GM19452 (cell line): Measurements from ENCODE around the gene SUN2.

ENCODE experiments used
- ATAC-seq: cut with Tn5 transposase; IDR thresholded peaks from one replicate; pipeline ENCODE4 v1.9.1; 2021; ENCODE audit not compliant: unreplicated experiment

Gene SUN2

DNA sequence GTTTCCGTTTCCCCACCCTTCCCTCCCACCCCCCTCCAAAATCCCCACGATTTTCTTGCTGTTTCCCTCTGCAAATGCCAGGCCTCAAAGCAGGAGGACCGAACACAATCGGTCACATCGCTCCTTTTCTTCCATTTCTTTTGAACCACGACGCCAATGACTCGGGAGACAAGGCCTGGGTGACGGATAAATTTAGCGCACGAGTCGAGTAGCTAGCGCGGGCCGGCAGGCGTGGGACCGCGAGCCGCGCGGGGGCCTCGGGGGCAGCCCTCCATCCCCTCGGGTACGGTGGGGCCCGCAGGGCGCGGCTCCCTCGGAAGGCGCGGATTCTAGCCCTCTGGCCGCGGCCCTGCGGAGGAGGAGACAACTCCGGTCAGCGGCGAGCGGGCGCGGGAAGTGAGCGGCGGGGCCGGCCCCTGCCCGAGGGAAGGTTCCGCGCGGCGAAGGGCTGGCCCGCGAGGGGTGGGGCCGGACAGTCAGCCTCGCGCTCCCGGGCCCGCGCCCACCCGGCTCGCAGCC is 55.5 kb downstream of the SUN2 start:
- peak; percentile 8 for ATAC-seq

DNA sequence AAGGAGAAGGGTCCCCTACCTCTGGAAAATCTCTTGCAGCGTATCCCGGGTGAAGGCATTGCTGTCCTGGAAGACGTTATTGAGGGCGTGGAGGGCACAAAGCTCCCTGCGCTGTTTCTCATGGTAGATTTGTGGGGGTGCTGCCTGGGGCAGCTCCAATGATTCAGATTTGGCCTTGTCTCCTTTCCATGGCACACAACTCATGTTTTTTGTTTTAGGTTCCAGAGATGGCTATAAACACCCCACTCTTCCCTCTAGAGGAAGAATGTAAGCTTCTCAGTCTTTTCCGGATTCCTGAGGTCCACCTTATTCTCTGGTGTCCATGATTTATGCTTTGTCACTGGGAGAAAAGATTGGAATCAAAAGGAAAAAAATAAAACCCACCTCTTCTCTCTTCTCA is 56.0 kb downstream of the SUN2 start:
- no peak for ATAC-seq

DNA sequence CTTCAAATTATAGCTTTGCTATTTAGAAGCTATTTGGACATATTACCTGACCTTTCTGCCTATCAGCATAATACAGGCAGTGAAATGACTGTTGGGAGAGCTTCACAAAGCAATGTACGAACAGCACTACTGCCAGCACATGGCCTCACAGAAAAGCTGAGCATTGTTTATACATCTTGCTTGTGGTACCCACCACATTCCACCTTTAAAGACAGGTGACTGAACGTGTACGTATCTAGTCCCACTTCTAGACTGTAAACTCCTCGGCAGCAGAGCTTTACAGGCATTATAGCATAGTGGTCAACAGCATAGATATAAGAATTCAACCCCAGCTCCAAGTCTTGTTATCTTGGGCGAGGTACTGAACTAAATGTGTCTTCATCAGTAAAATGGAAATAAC is 56.7 kb downstream of the SUN2 start:
- ATAC-seq: no peak

DNA sequence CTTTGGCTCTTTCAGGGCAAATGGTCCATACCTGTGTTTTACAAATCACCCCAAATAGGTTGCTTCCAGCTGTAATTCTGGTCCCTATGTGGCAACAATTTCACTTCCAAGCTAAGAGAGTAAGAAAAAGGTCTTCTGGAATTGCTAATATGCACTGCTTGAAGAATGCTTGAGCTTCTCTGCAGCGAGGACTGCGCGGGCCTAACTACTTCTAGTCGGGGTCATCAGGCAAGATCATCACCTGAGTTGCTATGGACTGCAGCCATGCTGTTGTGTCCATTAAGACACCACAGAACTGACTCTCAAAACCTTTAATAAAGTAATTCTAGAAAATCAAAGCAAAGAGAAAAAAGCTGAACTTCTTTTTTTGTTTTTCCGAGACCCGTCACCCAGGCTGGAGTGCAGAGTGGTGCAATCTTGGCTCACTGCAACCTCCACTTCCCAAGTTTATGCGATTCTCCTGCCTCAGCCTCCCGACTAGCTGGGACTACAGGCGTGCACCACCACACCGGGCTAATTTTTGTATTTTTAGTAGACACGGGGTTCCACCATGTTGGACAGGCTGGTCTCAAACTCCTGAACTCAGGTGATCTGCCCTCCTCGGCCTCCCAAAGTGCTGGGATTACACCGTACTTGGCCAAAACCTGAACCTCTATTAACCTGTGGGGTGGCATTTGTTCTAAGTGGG is 57.2 kb downstream of the SUN2 start:
- no peak for ATAC-seq

DNA sequence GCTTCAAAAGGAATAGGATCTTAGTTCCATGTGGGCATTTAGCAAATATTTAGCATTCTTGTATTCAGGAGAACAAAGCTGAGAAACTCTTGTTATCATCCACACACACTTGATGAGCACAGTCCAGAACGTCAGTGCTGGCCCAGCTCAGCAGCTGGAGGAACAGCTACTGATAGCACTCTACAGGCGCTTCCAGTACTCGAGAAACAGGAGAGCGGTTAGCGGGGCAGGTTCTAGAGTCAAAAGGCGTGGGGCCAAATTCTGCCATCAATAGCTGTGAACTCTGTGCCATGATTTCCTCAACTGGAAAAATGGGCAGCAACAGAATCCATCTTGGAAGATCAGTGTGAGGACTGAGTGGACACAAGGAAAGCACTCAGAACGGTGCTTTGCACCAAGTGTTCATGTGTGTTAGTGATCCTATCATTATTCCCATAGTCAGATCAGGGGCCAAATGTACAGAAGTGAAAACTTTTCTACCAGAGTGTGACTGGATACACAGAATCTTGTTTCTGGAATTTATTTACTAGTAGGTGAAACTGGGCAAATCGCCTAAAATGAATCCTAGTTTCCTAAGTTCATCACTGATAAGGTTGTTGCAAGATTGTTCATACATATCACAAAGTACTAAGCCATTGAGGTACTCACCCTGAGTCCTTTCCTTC is 58.2 kb downstream of the SUN2 start:
- no peak for ATAC-seq

DNA sequence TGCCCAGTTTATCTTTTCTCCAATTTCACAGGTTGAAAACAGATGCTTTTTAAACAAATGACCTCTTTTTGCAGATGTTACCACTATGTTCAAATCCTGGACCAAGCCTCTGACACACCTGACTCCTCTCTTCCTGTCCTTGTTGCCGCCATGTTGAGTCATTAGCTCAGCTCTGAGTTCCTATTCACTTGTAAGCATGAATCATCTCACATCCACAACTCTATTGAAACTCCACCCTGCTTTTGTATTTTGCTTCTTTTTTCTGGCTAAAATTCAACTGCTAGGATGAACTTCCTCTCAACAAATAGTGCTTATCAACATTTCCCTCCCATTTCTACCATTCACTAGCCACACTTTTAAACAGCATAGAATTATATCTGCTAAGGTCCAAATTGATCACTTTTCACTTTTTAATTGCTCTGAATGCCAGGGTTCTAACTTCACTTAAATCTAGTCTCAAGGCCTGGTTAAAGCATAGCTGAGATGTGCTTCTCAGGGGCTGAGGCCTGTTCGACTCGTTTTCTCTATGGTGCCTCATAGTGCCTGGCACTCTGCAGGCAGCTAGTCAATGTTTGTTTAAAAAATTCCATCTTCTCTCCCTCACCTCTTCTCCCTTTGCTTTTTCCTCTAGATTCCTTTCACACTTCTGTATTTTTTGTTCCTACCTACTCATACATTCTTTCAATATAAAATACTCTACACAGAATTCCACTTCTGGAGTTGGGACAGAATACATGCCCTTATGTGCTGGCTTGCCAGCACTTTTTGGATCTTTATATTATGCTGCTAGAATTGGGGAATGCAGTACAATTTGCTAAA is 59.0 kb downstream of the SUN2 start:
- no peak for ATAC-seq

DNA sequence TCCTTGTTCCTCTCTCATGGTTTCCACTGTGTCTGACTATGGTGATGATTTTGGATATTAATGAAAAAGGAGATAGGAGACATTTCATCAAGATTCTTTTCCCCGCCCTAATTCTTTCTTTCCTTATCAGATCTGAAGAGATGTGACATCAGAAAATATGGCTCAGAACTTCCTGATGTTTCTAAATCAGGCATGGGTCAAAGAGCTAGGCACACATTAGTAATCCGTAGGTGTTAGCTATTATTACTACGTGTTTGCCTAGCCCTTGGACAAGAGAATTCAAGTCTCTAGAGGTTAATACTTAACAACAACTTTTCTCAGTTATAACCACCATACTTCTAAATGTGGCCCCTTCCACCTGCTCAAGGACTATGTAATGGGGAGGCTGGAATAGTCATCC is 60.9 kb downstream of the SUN2 start:
- no peak for ATAC-seq

DNA sequence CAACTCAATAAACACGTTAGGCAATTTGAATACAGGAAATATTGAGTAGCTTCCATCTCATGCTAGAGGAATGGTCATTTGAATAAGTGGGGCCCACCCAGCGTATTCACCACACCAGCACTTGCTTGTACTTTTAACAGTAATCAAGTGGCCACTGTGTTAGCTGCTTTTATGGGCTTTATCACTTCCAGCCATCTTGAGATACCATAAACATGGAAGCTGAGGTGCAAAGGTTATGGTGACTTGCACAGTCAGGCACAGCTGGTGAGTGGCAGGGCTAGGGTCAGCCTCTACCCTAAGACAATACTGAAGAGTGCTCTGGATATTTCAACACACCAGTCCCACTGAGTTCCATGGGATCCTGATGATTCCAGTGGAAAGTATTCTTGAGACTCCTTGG is 61.7 kb downstream of the SUN2 start:
- ATAC-seq: no peak

DNA sequence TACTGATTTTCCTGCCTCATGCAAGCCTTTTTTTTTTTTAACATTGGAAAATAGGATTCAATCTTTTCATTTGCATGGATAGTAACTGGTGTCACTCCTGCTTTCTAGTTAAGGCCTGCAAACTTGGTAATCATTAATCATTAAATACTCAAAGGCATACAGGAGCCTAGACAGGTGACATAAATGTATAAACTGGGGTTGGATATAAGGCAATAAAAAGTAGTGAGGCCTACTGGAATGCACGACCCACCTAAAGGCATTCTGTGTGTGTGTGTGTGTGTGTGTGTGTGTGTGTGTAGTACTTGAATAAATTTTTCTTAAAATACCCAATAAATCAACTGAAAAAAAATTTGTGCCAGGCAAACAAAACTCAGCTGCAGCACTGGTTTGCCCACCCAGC is 66.1 kb downstream of the SUN2 start:
- ATAC-seq: no peak

DNA sequence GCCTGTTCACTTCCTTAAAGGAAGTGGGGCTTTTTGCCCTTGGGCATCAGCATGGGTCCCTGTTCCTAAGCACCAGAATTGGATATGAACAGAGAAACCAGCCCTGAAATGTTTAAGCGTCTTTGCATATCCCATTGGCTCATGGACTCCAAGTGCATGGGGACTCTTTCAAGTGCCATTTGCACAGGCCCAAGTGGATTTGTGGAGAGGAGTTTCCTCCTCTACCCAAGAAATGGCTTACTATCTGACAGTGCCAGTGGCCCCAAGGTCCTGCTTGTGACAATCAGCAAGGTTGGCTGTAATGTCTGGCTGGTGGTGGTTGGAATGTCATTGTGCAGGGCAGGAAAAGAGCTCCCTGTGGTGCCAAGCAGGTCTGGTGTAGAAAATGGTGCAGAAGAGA is 70.0 kb downstream of the SUN2 start:
- no peak for ATAC-seq

DNA sequence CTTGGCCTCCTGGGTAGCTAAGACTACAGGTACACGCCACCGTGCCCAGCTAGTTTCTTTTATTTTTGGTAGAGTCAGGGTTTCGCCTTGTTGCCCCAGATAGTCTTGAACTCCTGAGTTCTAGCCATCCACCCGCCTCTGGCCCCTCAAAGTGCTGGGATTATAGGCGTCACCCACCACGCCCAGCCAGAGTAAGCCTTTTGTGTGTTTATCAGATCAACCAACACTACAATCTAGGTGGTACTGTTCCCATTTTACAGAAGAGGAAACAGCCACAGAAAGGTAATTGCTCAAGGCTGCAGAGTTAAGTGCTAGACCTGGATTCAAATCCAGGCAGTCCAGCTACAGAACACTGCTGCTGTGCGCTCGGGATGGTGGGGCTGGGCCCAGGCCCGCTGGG is 70.9 kb downstream of the SUN2 start:
- ATAC-seq: no peak
